ENCODE data around the gene SMPD3. TPM values are rescaled to one million over a fixed set of nuclear protein-coding genes. Genes with fewer than 3 reads are reported as not detected.

The SMPD3 gene
- total and polyA plus RNA-seq, 9 of the 15 experiments (the other 6 are each of a cell fraction or from before 2014, with no cell fraction given): 0.03 to 1.2 (median 0.18) TPM

- no peak for DNase-seq (ENCODE audit: extremely low read depth in 1 of 4, low spot score in 3 of 4)
These were observed 48.0 kb downstream of the SMPD3 start for GRCh38 chr16:68400083-68400923.

More at GRCh38 chr16:68400083-68400923, 48.0 kb downstream of the SMPD3 start:
- BruUV-seq (replicated peaks): no TSS peak
- H3K4me3 ChIP-seq: no peak overlapping the region
- ATAC-seq: no peak
- CTCF ChIA-PET (ENCODE audit: low intra/inter-chr PET ratio): no interaction called here
- TF ChIP-seq ZNF395 (CRISPR knock-in tag; IDR thresholded peaks at IDR 0.05): 0 out of 2 replicates have a peak, but pooled peaks have one; percentile 39
- TF ChIP-seq MTF1 (CRISPR knock-in tag; IDR thresholded peaks at IDR 0.05; ENCODE audit: borderline replicate concordance): no peak
- TF ChIP-seq ZNF592 (IDR thresholded peaks at IDR 0.05): no peak
- TF ChIP-seq EP300 (IDR thresholded peaks at IDR 0.05; ENCODE audit: low read length): no peak
- no peak for TF ChIP-seq TARDBP (IDR thresholded peaks at IDR 0.05)
- peak; percentile 23; the same call in 1 of the 2 replicates for TF ChIP-seq ZNF584 (CRISPR knock-in tag; IDR thresholded peaks at IDR 0.05; ENCODE audit: low read depth)
- TF ChIP-seq NFE2 (IDR thresholded peaks at IDR 0.05; ENCODE audit: low read depth): no peak
- peak; percentile 78 for TF ChIP-seq PRDM10 (IDR thresholded peaks at IDR 0.05; ENCODE audit: partially characterized antibody)
- TF ChIP-seq ZNF41 (CRISPR knock-in tag; conservative IDR thresholded peaks at IDR 0.05): no peak
- no peaks in the 10 kb centered on the region for H3K9me1 ChIP-seq (ENCODE audit: control insufficient read depth, insufficient read depth, low read length)
- 15% methylated on average over 5 of the region's 5 CpGs for WGBS (ENCODE audit: insufficient coverage, low coverage, missing lambda C conversion rate)
- H3K9me3 ChIP-seq (replicated peaks; ENCODE audit: control insufficient read depth, insufficient read depth, low read depth, low read length): no peaks in the 10 kb centered on the region
- H3K4me2 ChIP-seq (ENCODE audit: insufficient read depth, low read length): no peak overlapping the region
- H3K27ac ChIP-seq (ENCODE audit: extremely low read depth, low read depth, low read length): no peak overlapping the region
- H2AFZ ChIP-seq (ENCODE audit: low read depth, low read length): no peak overlapping the region
- no peaks in the 10 kb centered on the region; a peak in 1 of 5 replicates for H3K4me1 ChIP-seq (replicated peaks in 1 of 2; ENCODE audit: control insufficient read depth in 2 of 2, insufficient read depth in 2 of 2, low read length in 2 of 2)
- POLR2A ChIA-PET: interaction anchor here (0.6 to 1.0 kb wide), 5 partner anchors 17 to 730 kb away, joined by 3 to 5 read pairs (median 3); no protein-coding TSS in a partner anchor
- H3K9ac ChIP-seq (ENCODE audit: insufficient read depth in 1 of 2, low read depth in 2 of 2, low read length in 2 of 2): no peak overlapping the region
- intact Hi-C loops (cut with micrococcal nuclease): no loop called here
- no peaks in the 10 kb centered on the region for H3K79me2 ChIP-seq (ENCODE audit: control insufficient read depth, insufficient read depth, low read length)
- H3K27me3 ChIP-seq (ENCODE audit: control insufficient read depth in 2 of 2, insufficient read depth in 2 of 2, low read length in 2 of 2): peaks cover 8 to 63% of the 10 kb centered on the region in 2 experiments; a peak in 3 of 5 replicates
- no peaks in the 10 kb centered on the region for H3K36me3 ChIP-seq (ENCODE audit: control insufficient read depth, insufficient read depth, low read length)
- no peaks in the 10 kb centered on the region for H4K20me1 ChIP-seq (replicated peaks; ENCODE audit: control insufficient read depth, insufficient read depth, low read length)
- in situ Hi-C loops (cut with MboI): no loop called here
- no peak for FAIRE-seq
